Neural cell (in vitro differentiated cells): ENCODE results near the gene COL6A3.

Experiments used
- CTCF ChIP-seq: fragments of 450-650 bp; IDR thresholded peaks from 2 replicates; pipeline ENCODE4 v1.5.1; 2014; ENCODE audit warnings: antibody characterized with exemption, mild to moderate bottlenecking, moderate library complexity; ENCODE audit not compliant: poor library complexity, severe bottlenecking
- EP300 ChIP-seq: fragments of 450-650 bp; conservative IDR thresholded peaks from 2 replicates; pipeline ENCODE4 v1.6.1; 2014; ENCODE audit warnings: antibody characterized with exemption, mild to moderate bottlenecking, moderate library complexity; ENCODE audit not compliant: poor library complexity, severe bottlenecking
- EZH2 ChIP-seq: fragments of 200-600, 300-800 bp; shearing (Covaris generic), sonication (generic); IDR thresholded peaks from 2 replicates; pipeline ENCODE4 v1.6.1; 2014; ENCODE audit warnings: antibody characterized with exemption, low read length, borderline replicate concordance, mild to moderate bottlenecking; ENCODE audit not compliant: insufficient read depth, poor library complexity, severe bottlenecking
- MXI1 ChIP-seq: fragments of 450-650 bp; conservative IDR thresholded peaks from 2 replicates; pipeline ENCODE4 v1.6.1; 2014; ENCODE audit warnings: antibody characterized with exemption, mild to moderate bottlenecking; ENCODE audit not compliant: poor library complexity, severe bottlenecking
- POLR2AphosphoS5 ChIP-seq: IDR thresholded peaks from 2 replicates; pipeline ENCODE4 v1.6.1; 2012
- RAD21 ChIP-seq: fragments of 450-650 bp; conservative IDR thresholded peaks from 2 replicates; pipeline ENCODE4 v1.6.1; 2014; ENCODE audit warnings: antibody characterized with exemption, mild to moderate bottlenecking, moderate library complexity
- REST ChIP-seq: IDR thresholded peaks from 2 replicates; pipeline ENCODE4 v1.6.1; 2012; ENCODE audit warnings: borderline replicate concordance
- SMC3 ChIP-seq: fragments of 450-650 bp; conservative IDR thresholded peaks from 2 replicates; pipeline ENCODE4 v1.6.1; 2014; ENCODE audit warnings: antibody characterized with exemption, mild to moderate bottlenecking, moderate library complexity; ENCODE audit not compliant: poor library complexity
- TAF1 ChIP-seq: IDR thresholded peaks from 2 replicates; pipeline ENCODE4 v1.6.1; 2012; ENCODE audit warnings: low read depth

GRCh38 chr2:237358721-237359517 lies 55.0 kb downstream of the COL6A3 start:
- no peak for TF ChIP-seq EP300
- no peak for TF ChIP-seq MXI1
- TF ChIP-seq CTCF: no peak
- no peak for TF ChIP-seq EZH2
- no peak for TF ChIP-seq TAF1
- TF ChIP-seq REST: no peak
- no peak for TF ChIP-seq SMC3
- TF ChIP-seq POLR2AphosphoS5: no peak
- TF ChIP-seq RAD21: no peak
